Superior temporal gyrus (tissue), 1 donor: ENCODE measurements around the gene ABCC9.
"Not testable (repeated sequence)": the region's sequence is repeated elsewhere in the genome, so short reads cannot be mapped to it uniquely, and the experiment has no call there.

Source experiments
- DNase-seq: peaks from one replicate; pipeline ENCODE4 v3.0.0-alpha.2; 2016; ENCODE audit errors: extremely low spot score

Gene ABCC9

GRCh38 chr12:21815306-21816062 is 125.7 kb downstream of the ABCC9 start:
- DNase-seq: no peak

GRCh38 chr12:21814814-21815213 is 126.4 kb downstream of the ABCC9 start:
- DNase-seq: no peak

- DNase-seq: no peak
Observed at GRCh38 chr12:21814327-21814726, 126.9 kb downstream of the ABCC9 start.

DNA sequence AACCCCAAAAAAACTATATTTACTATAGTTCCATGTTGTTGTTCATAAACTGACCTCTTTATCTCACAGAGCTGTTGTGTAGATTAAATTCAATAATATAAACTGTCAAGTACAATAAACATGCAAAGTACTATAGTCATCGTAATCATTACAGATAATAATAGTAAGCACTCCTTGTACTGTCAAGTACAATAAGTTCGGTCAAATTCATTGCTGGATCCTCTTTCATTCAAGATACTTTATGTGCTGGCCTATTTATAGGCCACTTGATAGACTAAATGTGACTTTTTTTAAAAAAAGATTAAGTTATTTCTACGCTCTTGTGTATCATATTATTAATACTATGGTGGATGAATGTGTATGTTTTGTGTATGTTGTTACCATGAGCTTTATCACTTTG is 127.5 kb downstream of the ABCC9 start:
- no peak for DNase-seq

DNA sequence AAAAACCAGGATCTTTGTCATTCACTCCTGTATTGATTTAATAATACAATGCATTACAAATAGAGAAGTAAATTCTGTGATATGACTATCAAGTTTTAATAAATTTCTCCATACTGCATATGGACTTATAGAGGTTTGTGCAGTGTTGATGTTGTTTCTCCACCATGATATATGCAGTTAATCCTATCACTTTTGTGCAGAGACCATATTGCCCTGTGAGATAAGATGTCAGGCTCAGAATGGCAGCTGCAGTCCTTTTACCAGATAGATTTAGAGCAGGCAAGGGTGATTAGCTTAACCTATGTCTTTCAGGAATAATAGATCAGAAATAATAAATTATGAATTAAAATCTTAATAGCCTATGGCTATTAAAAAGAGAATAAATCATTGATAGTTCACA is 128.1 kb downstream of the ABCC9 start:
- DNase-seq: no peak

DNA sequence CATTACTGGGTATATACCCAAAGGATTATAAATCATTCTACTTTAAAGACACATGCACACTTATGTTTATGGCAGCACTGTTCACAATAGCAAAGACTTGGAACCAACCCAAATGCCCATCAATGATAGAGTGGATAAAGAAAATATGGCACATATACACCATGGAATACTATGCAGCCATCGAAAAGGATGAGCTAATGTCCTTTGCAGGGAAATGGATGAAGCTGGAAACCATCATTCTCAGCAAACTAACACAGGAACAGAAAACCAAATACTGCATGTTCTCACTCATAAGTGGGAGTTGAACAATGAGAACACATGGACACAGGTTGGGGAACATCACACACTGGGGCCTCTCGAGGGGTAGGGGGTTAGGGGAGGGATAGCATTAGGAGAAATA is 128.9 kb downstream of the ABCC9 start:
- DNase-seq: not testable (repeated sequence)

GRCh38 chr12:21809100-21809499 is 132.1 kb downstream of the ABCC9 start:
- no peak for DNase-seq

DNA sequence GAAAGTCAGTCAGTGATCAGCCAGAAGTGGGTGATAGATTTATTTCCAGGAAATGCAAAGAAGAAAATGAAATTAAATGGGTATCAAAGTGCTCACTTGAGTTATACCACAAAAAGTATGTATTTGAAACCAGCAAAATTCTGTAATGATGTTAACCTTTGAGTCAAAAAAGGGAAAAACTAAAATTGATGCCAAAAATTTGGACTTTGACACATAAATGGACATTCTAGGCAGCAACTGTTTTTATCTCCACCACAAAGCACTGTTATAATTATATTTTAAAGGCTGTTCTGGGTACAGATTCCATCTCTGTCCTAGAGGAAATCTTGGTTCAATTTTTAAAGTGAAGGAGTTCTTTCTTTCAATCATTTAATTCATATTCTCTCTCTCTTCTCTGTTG is 135.0 kb downstream of the ABCC9 start:
- DNase-seq: no peak

DNA sequence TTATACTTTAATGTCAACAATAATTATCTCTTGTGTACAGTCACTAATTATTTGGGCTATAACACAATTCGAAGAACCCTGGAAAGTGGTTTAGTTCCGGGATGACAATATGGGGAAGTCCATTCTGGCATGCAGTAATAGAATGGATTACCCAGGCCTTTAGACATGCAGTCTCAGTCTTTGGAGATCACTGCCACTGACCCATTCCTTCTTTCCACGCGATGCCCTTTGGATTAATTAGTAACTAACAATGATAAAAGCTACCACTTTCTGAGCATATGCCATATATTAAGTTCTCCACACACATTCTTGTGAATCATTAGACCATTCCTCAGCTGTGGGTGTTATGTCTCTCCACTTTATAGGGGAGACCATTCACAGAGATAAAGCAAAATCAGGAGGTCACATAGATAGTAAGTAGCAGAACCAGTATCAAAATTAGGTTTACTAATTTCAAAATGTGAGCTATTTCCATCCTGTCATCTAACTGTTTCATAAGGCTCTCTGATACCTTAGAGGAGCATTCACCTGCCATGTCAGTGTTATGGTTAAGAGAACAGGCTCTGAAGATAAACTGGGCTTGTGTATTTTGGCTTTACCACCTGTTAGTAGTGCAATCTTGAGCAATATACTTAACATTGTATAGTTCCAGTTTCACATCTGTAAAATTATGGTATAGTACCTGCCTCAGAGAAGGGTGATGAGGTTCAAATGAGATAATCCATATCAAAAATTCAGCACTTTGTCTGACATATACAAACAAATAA is 139.5 kb downstream of the ABCC9 start:
- no peak for DNase-seq

- no peak for DNase-seq
Observed at GRCh38 chr12:21800011-21800410, 141.2 kb downstream of the ABCC9 start.

DNA sequence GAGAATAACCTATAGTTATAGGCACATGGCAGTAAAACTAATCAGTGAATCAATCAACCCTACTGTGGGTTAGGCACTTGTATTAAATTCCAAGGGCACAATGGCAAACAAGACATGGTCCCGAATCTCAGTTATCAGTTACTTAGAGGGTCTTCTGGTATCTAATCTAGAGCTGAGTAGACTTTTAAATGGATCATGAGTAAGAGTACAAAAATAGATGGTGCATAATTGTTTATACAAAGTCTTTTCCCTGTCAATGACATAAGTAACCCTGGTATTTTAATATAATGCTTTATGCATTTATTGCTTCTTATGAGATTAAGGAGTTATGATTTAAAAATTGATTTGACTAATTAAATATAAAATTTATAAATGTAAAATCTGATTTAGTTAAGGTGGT is 143.7 kb downstream of the ABCC9 start:
- DNase-seq: no peak

- DNase-seq: no peak
Observed at GRCh38 chr12:21795648-21796328, 145.4 kb downstream of the ABCC9 start.

GRCh38 chr12:21794807-21795595 is 146.2 kb downstream of the ABCC9 start:
- DNase-seq: not testable (repeated sequence)

GRCh38 chr12:21789687-21790086 is 151.5 kb downstream of the ABCC9 start:
- not testable (repeated sequence) for DNase-seq

DNA sequence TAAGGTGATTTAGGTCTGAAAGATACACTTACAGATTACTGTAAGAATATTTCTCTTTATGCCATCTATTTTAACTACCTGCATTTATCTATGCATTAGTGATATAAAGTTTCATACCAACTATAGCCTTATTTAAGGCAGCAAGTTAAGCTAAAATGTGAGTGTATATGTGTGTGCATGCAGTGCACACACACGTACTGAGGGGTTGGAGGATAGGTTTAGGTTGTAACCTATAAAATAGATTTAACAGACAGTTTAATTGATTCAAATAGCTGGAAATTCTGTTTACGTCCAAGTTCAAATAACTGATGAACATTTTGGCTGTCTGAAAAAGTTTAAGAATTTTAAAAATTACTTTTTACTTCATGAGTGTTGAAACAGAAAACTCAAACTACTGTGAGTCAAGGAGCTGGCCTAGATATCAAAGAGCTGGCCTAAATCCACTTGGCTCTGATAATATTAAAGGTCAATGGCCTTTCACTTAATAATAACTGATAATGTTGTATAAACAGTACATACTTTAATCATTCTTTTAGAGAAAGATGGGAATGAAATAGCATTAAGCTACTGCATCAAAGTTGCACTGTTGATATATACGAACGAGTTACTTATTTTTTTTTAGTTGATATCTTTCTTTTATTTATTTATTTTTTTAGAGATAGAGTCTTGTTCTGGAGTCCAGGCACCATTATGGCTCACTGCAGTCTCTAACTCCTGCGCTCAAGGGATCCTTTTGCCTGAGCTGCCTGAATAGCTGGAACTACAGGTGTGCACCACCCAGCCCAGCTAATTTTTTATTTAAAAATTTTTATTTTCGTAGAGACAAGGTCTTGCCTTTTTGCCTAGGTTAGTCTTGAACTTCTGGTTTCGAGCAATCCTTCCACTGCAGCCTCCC is 152.9 kb downstream of the ABCC9 start:
- no peak for DNase-seq

DNA sequence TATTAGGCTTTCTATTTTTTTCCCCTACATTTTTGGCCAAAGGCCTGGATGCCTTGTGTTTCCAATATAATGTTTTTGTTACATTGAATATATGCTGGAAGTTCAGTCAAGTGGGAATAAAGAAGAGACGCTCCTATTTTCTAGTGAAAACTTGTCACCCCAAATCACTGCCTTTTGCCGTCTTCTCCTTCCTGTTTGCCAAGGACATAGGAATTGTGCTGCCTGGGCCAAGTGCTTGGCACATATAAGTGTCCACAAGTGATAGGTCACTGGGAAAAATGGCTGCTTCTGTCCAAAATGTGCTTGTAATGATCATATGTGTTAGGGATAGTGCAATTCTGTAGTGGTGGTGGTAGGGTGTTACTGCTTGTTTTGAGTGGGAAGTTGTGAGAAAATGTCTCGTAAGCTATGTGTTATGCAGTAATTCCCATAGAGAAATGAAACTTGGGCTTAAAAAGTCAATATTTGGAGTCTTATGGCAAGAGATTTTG is 155.1 kb downstream of the ABCC9 start:
- no peak for DNase-seq

GRCh38 chr12:21782723-21783122 is 158.5 kb downstream of the ABCC9 start:
- not testable (repeated sequence) for DNase-seq

- no peak for DNase-seq
Observed at GRCh38 chr12:21780786-21781185, 160.4 kb downstream of the ABCC9 start.

DNA sequence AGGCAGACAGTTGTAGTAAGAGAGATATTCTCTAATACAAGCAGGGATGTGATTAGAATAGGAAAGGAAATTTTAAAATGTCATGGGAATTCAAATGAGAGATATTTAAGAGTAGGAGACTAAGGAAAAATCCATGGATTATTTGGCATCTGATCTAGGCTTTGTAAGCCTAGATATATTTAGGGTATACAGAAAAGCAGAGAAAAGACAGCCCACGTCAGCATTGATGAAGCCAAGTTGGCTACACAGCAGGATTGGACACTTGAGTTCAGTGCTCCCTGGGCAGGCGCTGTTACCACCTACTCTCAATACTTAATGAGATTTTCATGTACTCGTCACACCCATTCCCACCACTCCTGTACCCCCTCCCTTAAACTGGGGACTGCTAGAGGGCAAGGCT is 165.1 kb downstream of the ABCC9 start:
- no peak for DNase-seq

DNA sequence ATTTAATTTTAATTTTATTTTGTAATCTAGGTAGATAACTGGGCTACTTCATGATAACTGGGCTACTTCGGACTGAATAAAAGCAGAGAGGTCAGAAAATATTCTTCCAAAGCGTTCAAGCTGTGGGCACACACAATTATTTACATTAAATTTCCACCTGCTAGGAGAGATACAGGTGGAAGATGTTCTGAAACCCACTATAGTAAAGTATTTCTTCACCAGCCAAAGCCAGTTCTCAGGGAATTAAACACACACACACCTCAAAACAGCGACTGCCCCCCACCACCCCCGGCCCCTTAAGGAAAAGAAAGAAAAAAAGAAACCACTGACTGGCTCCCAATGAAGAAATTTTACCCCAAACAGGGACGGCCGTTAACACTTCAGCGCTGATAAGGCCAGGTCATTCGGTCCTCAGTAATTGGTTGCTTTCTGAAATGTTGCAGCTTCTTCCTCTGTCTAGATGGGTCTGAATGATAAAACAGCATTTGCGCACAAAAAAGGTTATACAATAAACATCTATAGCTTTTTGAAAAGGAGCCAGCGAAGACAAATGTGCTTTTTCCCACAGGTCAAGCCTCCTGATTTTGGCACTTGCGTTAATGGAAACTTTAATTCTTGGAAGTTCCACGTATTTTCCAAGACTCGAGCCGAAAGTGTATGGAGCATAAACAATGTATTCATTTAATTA is 165.9 kb downstream of the ABCC9 start:
- DNase-seq: no peak
